Activated CD4-positive, alpha-beta T cell treated with anti-CD3 and anti-CD28 coated beads, Interleukin-2, amount 10 ng/mL, durations not matched to agents 7 days and 5 days (primary cell): ENCODE results near the gene LCP2. TPM values are rescaled to one million over a fixed set of nuclear protein-coding genes. Genes with fewer than 3 reads are reported as not detected.
A peak's percentile ranks its signal among the peaks of the same experiment; 100 is the strongest.

Experiments
- CTCF ChIA-PET: fragments of 350-600 bp; sonication (Branson Sonifier 250); formaldehyde crosslinking; loops from one replicate; lab custom pipeline; 2021; ENCODE audit warnings: antibody characterized with exemption; lab: Charles Lee
- POLR2A ChIA-PET: fragments of 350-600 bp; sonication (Branson Sonifier 250); formaldehyde crosslinking; loops from one replicate; lab custom pipeline; 2021; ENCODE audit warnings: antibody characterized with exemption; lab: Charles Lee
- DNase-seq: peaks from one replicate; pipeline ENCODE4 v3.0.0-alpha.2; 2020
- H3K27ac Mint-ChIP-seq: one replicate; pipeline ENCODE4 v1.8.0; 2021; ENCODE audit warnings: mild to moderate bottlenecking, moderate library complexity, mixed read lengths
- H3K27me3 Mint-ChIP-seq: one replicate; pipeline ENCODE4 v1.8.0; 2021; ENCODE audit warnings: mixed read lengths
- H3K36me3 Mint-ChIP-seq: one replicate; pipeline ENCODE4 v1.8.0; 2021; ENCODE audit warnings: low read depth, mixed read lengths
- H3K4me1 Mint-ChIP-seq: one replicate; pipeline ENCODE4 v1.8.0; 2021; ENCODE audit warnings: mixed read lengths
- H3K4me3 Mint-ChIP-seq: one replicate; pipeline ENCODE4 v1.8.0; 2021; ENCODE audit warnings: mild to moderate bottlenecking, moderate library complexity, mixed read lengths
- H3K9me3 Mint-ChIP-seq: one replicate; pipeline ENCODE4 v1.8.0; 2021; ENCODE audit warnings: mixed read lengths
- total RNA-seq, 2 experiments: library from RNA; stranded (reverse); gene quantifications; one replicate each; pipeline ENCODE4 v1.2.3, GENCODE V29; 2021

Gene LCP2
- total RNA-seq, 2 experiments from 2014 or later: 285 to 309 TPM

DNA sequence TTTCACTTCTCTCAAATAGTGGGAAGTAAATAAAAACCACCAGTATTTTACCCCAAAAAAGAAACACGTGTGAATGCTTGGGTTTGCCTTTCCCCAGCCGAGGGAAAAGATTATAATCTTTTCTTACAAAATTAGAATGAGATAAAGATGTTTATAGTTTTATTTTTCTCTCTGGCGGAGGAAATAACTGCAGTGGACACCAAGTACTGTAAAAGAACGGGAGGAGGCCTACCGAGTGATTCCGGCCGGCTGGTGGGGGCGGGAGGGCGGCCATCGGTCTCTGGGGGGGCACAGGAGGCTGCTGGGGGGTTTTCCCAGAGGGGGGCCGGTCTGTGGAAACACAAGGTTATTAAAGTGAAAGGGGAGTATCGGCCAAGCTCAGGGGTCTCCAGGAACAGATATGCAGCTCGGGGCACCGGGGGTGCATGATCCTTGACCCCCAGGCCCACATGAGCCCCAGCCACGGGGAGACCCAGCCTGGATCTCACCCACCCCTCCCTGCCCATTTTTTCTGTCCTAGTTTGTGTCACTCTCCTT is 29.4 kb downstream of the LCP2 start:
- Mint-ChIP-seq H3K4me3 (no peak overlapping the region), H3K27me3 (no peaks in the 10 kb centered on the region), H3K9me3 (no peaks in the 10 kb centered on the region), H3K27ac (peak overlapping the region; percentile 84), H3K4me1 (peaks cover 95% of the 10 kb centered on the region), H3K36me3 (peaks cover 86% of the 10 kb centered on the region)
- ChIA-PET POLR2A (interaction anchor here (0.6 to 2.7 kb wide), 3 partner anchors 25 to 66 kb away, joined by 3 to 12 read pairs (median 4); no protein-coding TSS in a partner anchor), CTCF (interaction anchor here (1.1 to 4.1 kb wide), 15 partner anchors 9 to 71 kb away, joined by 3 to 29 read pairs (median 5); partner anchors contain the start of gene LCP2)
- DNase-seq: no peak

DNA sequence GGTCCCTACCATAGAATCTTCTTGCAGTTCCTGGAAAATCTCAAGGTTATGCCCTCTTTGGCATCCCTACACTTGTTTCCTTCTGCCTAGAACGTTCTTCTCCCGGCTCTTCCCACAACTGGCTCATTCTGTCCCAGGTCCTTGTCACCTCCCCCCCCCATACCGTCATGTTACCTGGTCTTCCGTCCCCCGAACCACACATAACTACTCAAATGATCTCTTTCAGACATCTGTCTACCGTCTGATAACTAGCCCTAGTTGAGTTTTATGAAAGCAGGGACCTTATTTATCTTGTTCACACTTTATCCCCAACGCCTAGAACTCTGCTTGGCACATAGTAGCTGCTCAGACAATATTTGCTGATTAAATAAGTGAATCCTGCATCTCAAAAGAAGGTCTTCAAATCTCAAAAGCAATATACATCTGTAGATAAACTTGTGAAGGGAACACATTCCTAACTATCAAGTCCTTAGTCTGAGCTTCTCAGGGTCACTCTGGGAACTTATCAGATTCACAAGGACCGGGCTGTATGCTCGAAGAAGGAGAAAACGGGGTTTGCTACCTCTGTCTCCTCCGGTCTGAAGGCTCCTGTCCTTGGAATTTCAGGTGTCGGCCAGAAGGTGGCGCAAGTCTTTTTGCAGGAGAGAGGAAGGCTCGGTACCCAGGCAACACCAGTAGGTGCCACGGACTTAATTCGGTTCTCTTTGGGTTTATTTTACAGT is 30.0 kb downstream of the LCP2 start:
- Mint-ChIP-seq H3K27me3 (no peaks in the 10 kb centered on the region), H3K4me3 (peak overlapping the region; percentile 38), H3K27ac (peak overlapping the region; percentile 84), H3K4me1 (peaks cover 95% of the 10 kb centered on the region), H3K9me3 (no peaks in the 10 kb centered on the region), H3K36me3 (peaks cover 84% of the 10 kb centered on the region)
- CTCF ChIA-PET: interaction anchor here (0.7 to 4.1 kb wide), 15 partner anchors 9 to 118 kb away, joined by 3 to 29 read pairs (median 5); partner anchors contain the start of gene LCP2
- POLR2A ChIA-PET: interaction anchor here (1.1 to 2.7 kb wide), 2 partner anchors 29 to 66 kb away, joined by 3 to 12 read pairs; no protein-coding TSS in a partner anchor
- DNase-seq: peak; percentile 87

DNA sequence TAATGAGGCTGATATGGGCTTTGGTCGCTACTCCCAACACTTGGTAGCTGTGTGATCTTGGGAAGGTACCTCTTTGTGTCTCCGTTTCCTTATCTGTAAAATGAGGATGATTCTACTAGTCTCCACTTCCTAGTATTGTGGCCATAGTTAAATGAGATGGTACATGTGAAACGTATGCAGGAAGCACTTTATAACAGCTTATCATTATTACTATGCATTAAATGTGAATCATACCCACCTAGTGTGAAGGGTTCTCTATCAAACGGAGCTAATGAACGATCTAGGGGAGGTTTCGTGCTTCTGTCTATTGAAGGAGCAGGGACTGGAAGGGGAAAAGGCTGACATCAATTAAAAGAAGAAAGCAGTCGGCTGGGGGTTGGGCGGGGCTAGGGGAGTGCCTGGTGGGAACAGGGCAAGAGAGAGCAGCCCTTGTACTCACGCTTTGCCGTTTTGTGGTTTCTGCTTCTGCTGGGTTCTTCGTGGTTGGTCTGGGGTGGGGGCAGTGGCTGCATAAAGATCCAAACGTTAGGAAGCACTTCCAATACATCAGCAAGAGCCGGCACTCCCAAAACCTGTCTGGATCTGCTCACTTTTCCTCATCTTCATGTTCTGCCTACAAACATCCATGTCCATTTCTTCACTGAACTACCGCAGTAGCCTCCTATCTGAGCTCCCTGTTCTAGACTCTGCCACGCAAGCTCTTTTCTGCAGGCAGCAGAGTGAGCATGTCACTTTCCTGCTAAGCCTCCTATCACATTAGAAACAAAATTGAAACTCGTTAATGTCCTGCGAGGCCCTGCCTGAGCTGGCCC is 30.8 kb downstream of the LCP2 start:
- POLR2A ChIA-PET: interaction anchor here (0.6 to 2.7 kb wide), 7 partner anchors 12 to 67 kb away, joined by 3 to 12 read pairs (median 4); partner anchors contain the start of gene LCP2
- CTCF ChIA-PET: interaction anchor here (0.7 to 4.1 kb wide), 20 partner anchors 9 to 119 kb away, joined by 3 to 29 read pairs (median 4); partner anchors contain the start of gene LCP2
- peak overlapping the region; percentile 38 for H3K4me3 Mint-ChIP-seq

DNA sequence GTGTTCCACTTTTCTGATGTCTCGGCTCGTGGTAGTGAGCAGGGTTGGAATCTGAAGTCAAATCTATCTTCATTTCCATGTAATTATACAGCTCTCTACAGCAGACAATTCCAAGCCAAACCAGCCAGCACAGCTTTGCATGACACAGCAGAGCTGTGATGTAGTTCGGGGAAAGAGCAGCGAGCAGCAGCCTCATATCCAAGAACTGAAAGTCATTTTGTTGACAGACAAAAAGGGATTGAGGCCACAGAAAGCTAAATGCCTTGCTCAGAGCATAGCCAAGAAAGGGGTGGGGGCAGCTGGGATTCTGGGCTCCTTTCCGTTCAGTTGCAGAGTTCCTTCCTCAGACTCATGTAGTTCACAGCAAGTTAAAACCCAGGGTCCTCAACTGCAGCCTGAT is 32.1 kb downstream of the LCP2 start:
- ChIA-PET CTCF (interaction anchor here (1.0 to 4.1 kb wide), 7 partner anchors 10 to 80 kb away, joined by 3 to 29 read pairs (median 4); partner anchors contain the start of gene LCP2), POLR2A (interaction anchor here (1.1 to 1.8 kb wide), 2 partner anchors 13 to 27 kb away, joined by 4 to 6 read pairs; no protein-coding TSS in a partner anchor)
- no peaks in the 10 kb centered on the region for H3K9me3 Mint-ChIP-seq
- H3K27ac Mint-ChIP-seq: peak overlapping the region; percentile 84
- DNase-seq: no peak
- H3K36me3 Mint-ChIP-seq: peaks cover 87% of the 10 kb centered on the region
- H3K4me1 Mint-ChIP-seq: peaks cover 94% of the 10 kb centered on the region
- H3K27me3 Mint-ChIP-seq: no peaks in the 10 kb centered on the region
- H3K4me3 Mint-ChIP-seq: no peak overlapping the region

More for the DNA sequence above, 30.8 kb downstream of the LCP2 start:
- peak; percentile 65 for DNase-seq
- no peaks in the 10 kb centered on the region for H3K27me3 Mint-ChIP-seq
- H3K36me3 Mint-ChIP-seq: peaks cover 87% of the 10 kb centered on the region
- no peaks in the 10 kb centered on the region for H3K9me3 Mint-ChIP-seq
- peak overlapping the region; percentile 84 for H3K27ac Mint-ChIP-seq
- peaks cover 96% of the 10 kb centered on the region for H3K4me1 Mint-ChIP-seq

DNA sequence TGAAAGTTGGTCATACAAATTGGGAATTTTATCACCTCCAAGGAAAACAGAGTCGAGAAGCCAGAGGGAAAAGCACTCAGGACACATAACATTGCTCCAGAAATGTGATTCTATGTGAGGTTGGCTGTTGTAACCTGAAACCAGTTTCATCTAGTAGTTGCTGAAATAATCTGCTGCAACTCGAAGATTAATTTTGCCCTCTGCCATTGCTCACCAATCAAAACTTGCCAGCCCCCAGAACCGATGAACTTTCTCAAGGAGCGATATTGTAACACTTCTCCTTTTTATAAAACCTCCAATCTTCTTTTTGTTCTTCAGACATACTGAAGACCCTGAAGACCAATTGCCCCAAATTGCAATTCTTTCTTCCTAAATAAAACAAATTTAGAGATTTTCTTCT is 33.7 kb downstream of the LCP2 start:
- Mint-ChIP-seq H3K27me3 (no peaks in the 10 kb centered on the region), H3K27ac (peak overlapping the region; percentile 65), H3K36me3 (peaks cover 91% of the 10 kb centered on the region), H3K4me1 (peaks cover 94% of the 10 kb centered on the region), H3K4me3 (no peak overlapping the region), H3K9me3 (no peaks in the 10 kb centered on the region)
- ChIA-PET CTCF (interaction anchor here (1.6 kb wide), 1 partner anchor 11 kb away, joined by 7 read pairs; no protein-coding TSS in a partner anchor), POLR2A (interaction anchor here (0.8 kb wide), 1 partner anchor 9 kb away, joined by 3 read pairs; no protein-coding TSS in a partner anchor)
- no peak for DNase-seq

DNA sequence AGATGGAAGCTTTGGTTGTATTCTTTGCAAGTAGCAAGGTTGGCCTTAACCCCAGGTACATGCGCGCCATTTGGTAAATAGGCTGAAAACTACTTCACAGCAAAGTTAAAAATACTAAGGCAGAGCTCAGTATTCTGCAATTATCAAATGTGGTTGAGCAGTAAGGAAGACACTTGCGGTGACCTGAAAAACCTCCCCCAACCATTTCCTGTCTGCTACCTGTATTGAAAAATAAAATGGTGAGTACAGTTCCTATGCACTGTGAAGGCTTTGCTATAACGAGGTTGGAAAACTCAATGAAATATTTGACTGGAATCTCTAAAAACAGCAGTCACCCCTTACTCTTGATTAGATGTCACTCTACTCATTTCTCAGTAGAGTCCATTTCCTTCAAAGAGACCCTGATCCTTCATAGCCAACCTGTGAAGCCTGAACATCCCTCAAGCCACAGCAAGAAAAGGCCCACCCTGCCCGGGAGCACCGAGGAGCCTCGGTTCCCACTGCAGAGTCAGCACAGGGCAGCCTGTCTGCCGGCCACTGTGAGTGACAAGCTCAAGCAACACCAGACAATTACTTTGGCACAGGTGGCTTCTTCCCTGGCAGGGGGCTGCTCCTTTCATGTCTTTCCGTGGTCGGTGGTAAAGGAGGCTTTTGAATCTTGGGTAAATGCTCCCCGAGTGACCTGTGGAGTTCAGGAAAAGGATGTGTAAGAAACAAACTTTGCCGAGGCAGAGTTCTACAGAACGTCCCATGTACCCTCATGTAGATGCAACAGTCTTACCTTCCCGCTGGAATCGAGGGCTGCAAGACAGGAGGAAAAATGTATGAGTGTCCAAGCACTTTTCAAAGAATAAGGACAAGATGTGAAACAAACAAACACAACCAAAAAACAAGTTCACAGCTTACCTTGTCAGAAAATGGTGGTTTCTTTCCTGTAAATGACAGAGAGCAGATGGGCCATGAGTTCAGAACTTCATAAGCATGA is 35.2 kb downstream of the LCP2 start:
- H3K4me3 Mint-ChIP-seq: peak overlapping the region; percentile 52
- POLR2A ChIA-PET: interaction anchor here (0.7 to 1.0 kb wide), 3 partner anchors 17 to 920 kb away, joined by 3 to 4 read pairs (median 3); no protein-coding TSS in a partner anchor
- CTCF ChIA-PET: interaction anchor here (1.2 to 2.8 kb wide), 5 partner anchors 11 to 77 kb away, joined by 4 to 21 read pairs (median 6); no protein-coding TSS in a partner anchor
- H3K9me3 Mint-ChIP-seq: no peaks in the 10 kb centered on the region
- peaks cover 95% of the 10 kb centered on the region for H3K36me3 Mint-ChIP-seq
- H3K4me1 Mint-ChIP-seq: peaks cover 91% of the 10 kb centered on the region
- H3K27me3 Mint-ChIP-seq: no peaks in the 10 kb centered on the region
- peak overlapping the region; percentile 87 for H3K27ac Mint-ChIP-seq
- DNase-seq: peak; percentile 70

DNA sequence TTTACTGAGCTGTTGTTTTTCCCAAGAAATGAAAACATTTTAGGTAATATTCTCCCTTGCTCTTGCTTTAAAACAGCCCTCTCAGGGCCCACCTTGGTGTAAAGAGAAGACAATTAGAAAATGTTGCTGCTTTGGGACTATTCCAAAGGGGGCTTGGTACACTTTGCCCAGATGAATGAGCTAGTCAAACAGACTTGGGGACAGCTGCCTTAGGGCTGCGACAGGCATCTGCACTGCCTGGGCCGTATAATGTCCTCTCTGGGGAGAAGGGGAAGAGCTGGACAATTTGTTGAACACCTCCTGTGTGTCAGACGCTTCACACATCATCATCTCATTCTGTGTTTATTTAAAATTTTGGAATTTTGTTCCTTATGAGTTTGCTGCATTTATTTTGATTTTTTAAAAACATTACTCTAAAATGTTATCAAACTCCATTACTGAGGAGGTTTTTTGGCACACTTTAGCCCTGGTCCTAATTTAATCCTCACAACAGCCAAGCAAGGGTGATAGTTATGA is 36.0 kb downstream of the LCP2 start:
- H3K27ac Mint-ChIP-seq: peak overlapping the region; percentile 87
- peaks cover 95% of the 10 kb centered on the region for H3K36me3 Mint-ChIP-seq
- DNase-seq: no peak
- peaks cover 91% of the 10 kb centered on the region for H3K4me1 Mint-ChIP-seq
- ChIA-PET POLR2A (interaction anchor here (0.5 to 1.0 kb wide), 4 partner anchors 17 to 919 kb away, joined by 3 to 4 read pairs (median 4); no protein-coding TSS in a partner anchor), CTCF (interaction anchor here (1.0 to 2.8 kb wide), 8 partner anchors 9 to 88 kb away, joined by 3 to 21 read pairs (median 4); no protein-coding TSS in a partner anchor)
- H3K9me3 Mint-ChIP-seq: no peaks in the 10 kb centered on the region
- peak overlapping the region; percentile 52 for H3K4me3 Mint-ChIP-seq
- H3K27me3 Mint-ChIP-seq: no peaks in the 10 kb centered on the region

DNA sequence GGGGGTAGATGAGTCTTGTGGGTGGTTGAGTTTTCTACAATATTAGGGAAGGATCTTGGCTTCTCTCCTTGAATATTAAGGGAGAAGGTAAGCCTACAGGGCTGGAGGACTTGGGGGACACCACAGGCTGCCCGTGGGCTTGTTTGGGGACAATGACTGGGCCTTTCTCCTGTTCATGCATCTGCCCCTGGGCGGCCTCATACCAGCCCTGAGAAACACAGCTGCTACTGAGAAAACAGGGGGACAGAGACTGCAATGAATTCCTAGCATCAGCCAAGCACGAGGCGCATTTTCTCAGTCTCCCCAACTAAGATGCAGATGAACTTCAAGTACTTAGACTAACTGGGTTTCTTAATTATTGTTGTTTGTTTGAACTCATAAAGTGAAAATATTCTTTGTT is 40.2 kb downstream of the LCP2 start:
- H3K36me3 Mint-ChIP-seq: peaks cover 97% of the 10 kb centered on the region
- peak overlapping the region; percentile 21 for H3K27ac Mint-ChIP-seq
- H3K4me3 Mint-ChIP-seq: no peak overlapping the region
- H3K9me3 Mint-ChIP-seq: no peaks in the 10 kb centered on the region
- H3K4me1 Mint-ChIP-seq: peaks cover 83% of the 10 kb centered on the region
- no peaks in the 10 kb centered on the region for H3K27me3 Mint-ChIP-seq
- ChIA-PET POLR2A (no interaction called here), CTCF (interaction anchor here (1.1 to 3.4 kb wide), 4 partner anchors 9 to 81 kb away, joined by 3 to 14 read pairs (median 4); no protein-coding TSS in a partner anchor)
- no peak for DNase-seq

DNA sequence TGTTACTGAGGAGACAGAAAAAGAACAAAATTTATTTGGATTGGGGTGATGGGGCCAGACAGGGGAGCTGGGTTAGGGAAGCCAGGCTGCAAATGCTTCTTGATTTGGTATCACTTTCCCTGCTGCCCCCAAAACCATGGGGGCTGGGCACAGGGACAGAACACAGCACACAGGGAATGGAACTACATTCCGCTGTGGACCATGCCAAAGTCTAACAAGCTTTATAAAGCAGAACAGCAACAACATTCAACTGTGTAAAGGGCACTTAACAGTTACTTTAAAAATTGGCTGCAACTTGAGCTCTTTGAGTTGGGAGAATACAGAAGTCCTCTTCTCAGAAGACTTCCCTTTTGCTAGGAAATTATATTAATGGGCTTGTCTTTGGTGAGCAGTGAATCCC is 41.0 kb downstream of the LCP2 start:
- Mint-ChIP-seq H3K9me3 (no peaks in the 10 kb centered on the region), H3K27me3 (no peaks in the 10 kb centered on the region), H3K4me1 (peaks cover 78% of the 10 kb centered on the region), H3K36me3 (peaks cover 97% of the 10 kb centered on the region), H3K4me3 (no peak overlapping the region), H3K27ac (peak overlapping the region; percentile 28)
- DNase-seq: no peak
- ChIA-PET CTCF (interaction anchor here (1.0 to 3.4 kb wide), 2 partner anchors 10 to 11 kb away, joined by 4 to 14 read pairs; no protein-coding TSS in a partner anchor), POLR2A (no interaction called here)

DNA sequence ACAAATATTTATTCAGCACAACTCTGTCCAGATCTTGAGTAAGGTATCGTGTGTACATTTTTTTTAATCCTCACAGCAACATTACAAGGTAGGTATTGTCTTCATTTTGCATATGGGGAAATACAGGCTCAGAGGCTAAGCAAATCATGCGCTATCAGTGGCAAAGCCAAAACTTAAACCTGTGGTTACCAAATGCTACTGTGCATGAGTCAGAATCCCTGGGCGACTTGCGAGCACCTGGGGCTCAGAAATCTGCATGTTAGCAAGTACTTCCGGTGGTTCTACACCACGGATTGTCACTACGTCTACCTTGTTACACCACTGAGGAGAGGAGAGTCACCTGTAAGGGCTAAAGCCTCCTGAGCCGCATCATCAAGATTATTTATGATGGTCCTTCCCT is 43.5 kb downstream of the LCP2 start:
- Mint-ChIP-seq H3K4me1 (peaks cover 64% of the 10 kb centered on the region), H3K36me3 (peaks cover 94% of the 10 kb centered on the region), H3K4me3 (no peak overlapping the region), H3K27me3 (no peaks in the 10 kb centered on the region), H3K9me3 (no peaks in the 10 kb centered on the region), H3K27ac (peak overlapping the region; percentile 84)
- peak; percentile 74 for DNase-seq
- ChIA-PET CTCF (no interaction called here), POLR2A (interaction anchor here (0.8 kb wide), 1 partner anchor 10 kb away, joined by 3 read pairs; no protein-coding TSS in a partner anchor)
